HEK293 (cell line): ENCODE data around the gene PHETA2.

Experiments
- CTCF ChIA-PET: fragments of 350-600 bp; formaldehyde crosslinking; extraction: SDS; loops from one replicate; lab custom pipeline; 2021; ENCODE audit warnings: antibody characterized with exemption; lab: Yijun Ruan, JAX
- POLR2A ChIA-PET: fragments of 300-600 bp; formaldehyde crosslinking; extraction: SDS; loops from one replicate; lab custom pipeline; 2020; ENCODE audit warnings: antibody characterized with exemption, inconsistent platforms; lab: Yijun Ruan, JAX
- H3K27ac ChIP-seq: fragments of 200-500 bp; sonication (Bioruptor generic); 2 replicates; pipeline ENCODE4 v1.5.1; 2014; ENCODE audit warnings: low read depth, low read length, control low read depth, inconsistent platforms; ENCODE audit errors: extremely low read depth
- H3K36me3 ChIP-seq, 2 experiments: fragments of 200-500 bp in 1 of 2; sonication (Bioruptor generic) in 1 of 2; 1 replicate in 1 of 2; 2 replicates in 1 of 2; pipeline ENCODE4 v1.5.1; 2014 to 2017; ENCODE audit warnings: inconsistent platforms in 2 of 2, low read length in 2 of 2; ENCODE audit not compliant: control insufficient read depth in 2 of 2, insufficient read depth in 1 of 2
- H3K4me1 ChIP-seq: fragments of 200-500 bp; sonication (Bioruptor generic); 2 replicates; pipeline ENCODE4 v1.5.1; 2014; ENCODE audit warnings: mild to moderate bottlenecking, low read length, inconsistent platforms; ENCODE audit not compliant: control insufficient read depth, insufficient read depth
- H3K4me3 ChIP-seq: 2 replicates; pipeline ENCODE4 v1.5.1; 2011; ENCODE audit warnings: low read depth, mild to moderate bottlenecking, control low read depth, low read length, moderate library complexity
- H3K9me3 ChIP-seq: fragments of 200-500 bp; sonication (Bioruptor generic); 2 replicates; pipeline ENCODE4 v1.5.1; 2014; ENCODE audit warnings: low read depth, low read length, inconsistent platforms; ENCODE audit not compliant: control insufficient read depth, insufficient read depth
- BCL11B ChIP-seq: fragments of 450-650 bp; formaldehyde crosslinking; IDR thresholded peaks from 2 replicates; pipeline ENCODE4 v1.5.1; 2016; ENCODE audit warnings: low read depth, missing biosample characterization, missing genetic modification characterization
- EGR2 ChIP-seq: fragments of 450-650 bp; formaldehyde crosslinking; IDR thresholded peaks from 2 replicates; pipeline ENCODE4 v1.5.1; 2016; ENCODE audit warnings: low read depth, missing biosample characterization, missing genetic modification characterization
- KLF1 ChIP-seq: fragments of 450-650 bp; formaldehyde crosslinking; IDR thresholded peaks from 2 replicates; pipeline ENCODE4 v1.5.1; 2016; ENCODE audit warnings: missing biosample characterization, missing genetic modification characterization
- MEIS1 ChIP-seq: sonication (generic); formaldehyde crosslinking; IDR thresholded peaks from 2 replicates; pipeline ENCODE4 v1.8.1; 2022; ENCODE audit warnings: missing genetic modification reagents, mild to moderate bottlenecking, borderline replicate concordance
- PATZ1 ChIP-seq: fragments of 450-650 bp; formaldehyde crosslinking; IDR thresholded peaks from 2 replicates; pipeline ENCODE4 v1.5.1; 2016; ENCODE audit warnings: missing biosample characterization, missing genetic modification characterization
- SP3 ChIP-seq: fragments of 450-650 bp; formaldehyde crosslinking; IDR thresholded peaks from 2 replicates; pipeline ENCODE4 v1.5.1; 2016; ENCODE audit warnings: missing biosample characterization, missing genetic modification characterization
- ZEB2 ChIP-seq: fragments of 450-650 bp; formaldehyde crosslinking; IDR thresholded peaks from 2 replicates; pipeline ENCODE4 v1.5.1; 2016; ENCODE audit warnings: missing biosample characterization, missing genetic modification characterization
- ZNF169 ChIP-seq: fragments of 450-650 bp; formaldehyde crosslinking; IDR thresholded peaks from 2 replicates; pipeline ENCODE4 v1.5.1; 2016; ENCODE audit warnings: missing biosample characterization, missing genetic modification characterization
- ZNF18 ChIP-seq: fragments of 450-650 bp; formaldehyde crosslinking; IDR thresholded peaks from 2 replicates; pipeline ENCODE4 v1.5.1; 2016; ENCODE audit warnings: missing biosample characterization, missing genetic modification characterization
- ZNF37A ChIP-seq: fragments of 450-650 bp; IDR thresholded peaks from 2 replicates; pipeline ENCODE4 v1.5.1; 2018; ENCODE audit warnings: missing biosample characterization, missing genetic modification characterization
- ZNF423 ChIP-seq: fragments of 450-650 bp; formaldehyde crosslinking; IDR thresholded peaks from 2 replicates; pipeline ENCODE4 v1.5.1; 2016; ENCODE audit warnings: missing biosample characterization, missing genetic modification characterization
- ZNF514 ChIP-seq: fragments of 450-650 bp; formaldehyde crosslinking; IDR thresholded peaks from 2 replicates; pipeline ENCODE4 v1.5.1; 2016; ENCODE audit warnings: missing biosample characterization, missing genetic modification characterization
- ZNF560 ChIP-seq: fragments of 450-650 bp; formaldehyde crosslinking; IDR thresholded peaks from 2 replicates; pipeline ENCODE4 v1.5.1; 2017; ENCODE audit warnings: missing biosample characterization, missing genetic modification characterization, borderline replicate concordance
- ZSCAN23 ChIP-seq: fragments of 450-650 bp; formaldehyde crosslinking; IDR thresholded peaks from 2 replicates; pipeline ENCODE4 v1.5.1; 2016; ENCODE audit warnings: missing biosample characterization, missing genetic modification characterization
- ZXDB ChIP-seq: fragments of 450-650 bp; formaldehyde crosslinking; IDR thresholded peaks from 2 replicates; pipeline ENCODE4 v1.5.1; 2016; ENCODE audit warnings: missing biosample characterization, missing genetic modification characterization
- TF ChIP-seq, protein P1 (sequence below): fragments of 450-650 bp; formaldehyde crosslinking; IDR thresholded peaks from 2 replicates; pipeline ENCODE4 v1.5.1; 2016; ENCODE audit warnings: missing biosample characterization, missing genetic modification characterization
- TF ChIP-seq, protein P2 (sequence below): fragments of 450-650 bp; formaldehyde crosslinking; IDR thresholded peaks from 2 replicates; pipeline ENCODE4 v1.5.1; 2017; ENCODE audit warnings: missing biosample characterization, missing genetic modification characterization
- TF ChIP-seq, protein P3 (sequence below): fragments of 450-650 bp; formaldehyde crosslinking; IDR thresholded peaks from 2 replicates; pipeline ENCODE4 v1.5.1; 2016; ENCODE audit warnings: missing biosample characterization, missing genetic modification characterization
- TF ChIP-seq, protein P4 (sequence below): fragments of 450-650 bp; formaldehyde crosslinking; IDR thresholded peaks from 2 replicates; pipeline ENCODE4 v1.5.1; 2016; ENCODE audit warnings: missing biosample characterization, missing genetic modification characterization

PHETA2 gene

GRCh38 chr22:42064629-42065028 is 9.4 kb upstream of the PHETA2 start:
- no peaks in the 10 kb centered on the region for H3K4me1 ChIP-seq
- no peak overlapping the region for H3K27ac ChIP-seq
- peaks cover 4 to 88% of the 10 kb centered on the region in 2 experiments; a peak in 2 of 3 replicates for H3K36me3 ChIP-seq
- H3K9me3 ChIP-seq: no peaks in the 10 kb centered on the region
- H3K4me3 ChIP-seq: no peak overlapping the region
- ChIA-PET POLR2A (no interaction called here), CTCF (no interaction called here)
- TF ChIP-seq PATZ1 (tag by site-specific recombination): no peak
- TF ChIP-seq ZNF37A (tag by site-specific recombination): no peak
- no peak for TF ChIP-seq ZNF514 (tag by site-specific recombination)
- TF ChIP-seq, protein P1, sequence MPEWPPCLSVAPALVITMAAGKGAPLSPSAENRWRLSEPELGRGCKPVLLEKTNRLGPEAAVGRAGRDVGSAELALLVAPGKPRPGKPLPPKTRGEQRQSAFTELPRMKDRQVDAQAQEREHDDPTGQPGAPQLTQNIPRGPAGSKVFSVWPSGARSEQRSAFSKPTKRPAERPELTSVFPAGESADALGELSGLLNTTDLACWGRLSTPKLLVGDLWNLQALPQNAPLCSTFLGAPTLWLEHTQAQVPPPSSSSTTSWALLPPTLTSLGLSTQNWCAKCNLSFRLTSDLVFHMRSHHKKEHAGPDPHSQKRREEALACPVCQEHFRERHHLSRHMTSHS (tag by site-specific recombination): no peak
- TF ChIP-seq MEIS1 (CRISPR knock-in tag): no peak
- no peak for TF ChIP-seq ZNF560 (tag by site-specific recombination)
- no peak for TF ChIP-seq ZXDB
- no peak for TF ChIP-seq SP3

- H3K27ac ChIP-seq: no peak overlapping the region
- ChIA-PET POLR2A (no interaction called here), CTCF (no interaction called here)
- TF ChIP-seq, protein P2, sequence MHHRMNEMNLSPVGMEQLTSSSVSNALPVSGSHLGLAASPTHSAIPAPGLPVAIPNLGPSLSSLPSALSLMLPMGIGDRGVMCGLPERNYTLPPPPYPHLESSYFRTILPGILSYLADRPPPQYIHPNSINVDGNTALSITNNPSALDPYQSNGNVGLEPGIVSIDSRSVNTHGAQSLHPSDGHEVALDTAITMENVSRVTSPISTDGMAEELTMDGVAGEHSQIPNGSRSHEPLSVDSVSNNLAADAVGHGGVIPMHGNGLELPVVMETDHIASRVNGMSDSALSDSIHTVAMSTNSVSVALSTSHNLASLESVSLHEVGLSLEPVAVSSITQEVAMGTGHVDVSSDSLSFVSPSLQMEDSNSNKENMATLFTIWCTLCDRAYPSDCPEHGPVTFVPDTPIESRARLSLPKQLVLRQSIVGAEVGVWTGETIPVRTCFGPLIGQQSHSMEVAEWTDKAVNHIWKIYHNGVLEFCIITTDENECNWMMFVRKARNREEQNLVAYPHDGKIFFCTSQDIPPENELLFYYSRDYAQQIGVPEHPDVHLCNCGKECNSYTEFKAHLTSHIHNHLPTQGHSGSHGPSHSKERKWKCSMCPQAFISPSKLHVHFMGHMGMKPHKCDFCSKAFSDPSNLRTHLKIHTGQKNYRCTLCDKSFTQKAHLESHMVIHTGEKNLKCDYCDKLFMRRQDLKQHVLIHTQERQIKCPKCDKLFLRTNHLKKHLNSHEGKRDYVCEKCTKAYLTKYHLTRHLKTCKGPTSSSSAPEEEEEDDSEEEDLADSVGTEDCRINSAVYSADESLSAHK: no peak
- no peaks in the 10 kb centered on the region for H3K9me3 ChIP-seq
- H3K36me3 ChIP-seq: peaks cover 4 to 79% of the 10 kb centered on the region in 2 experiments; a peak in 2 of 3 replicates
- H3K4me1 ChIP-seq: no peaks in the 10 kb centered on the region
- no peak overlapping the region for H3K4me3 ChIP-seq
These were observed 8.5 kb upstream of the PHETA2 start for GRCh38 chr22:42065438-42066125.

DNA sequence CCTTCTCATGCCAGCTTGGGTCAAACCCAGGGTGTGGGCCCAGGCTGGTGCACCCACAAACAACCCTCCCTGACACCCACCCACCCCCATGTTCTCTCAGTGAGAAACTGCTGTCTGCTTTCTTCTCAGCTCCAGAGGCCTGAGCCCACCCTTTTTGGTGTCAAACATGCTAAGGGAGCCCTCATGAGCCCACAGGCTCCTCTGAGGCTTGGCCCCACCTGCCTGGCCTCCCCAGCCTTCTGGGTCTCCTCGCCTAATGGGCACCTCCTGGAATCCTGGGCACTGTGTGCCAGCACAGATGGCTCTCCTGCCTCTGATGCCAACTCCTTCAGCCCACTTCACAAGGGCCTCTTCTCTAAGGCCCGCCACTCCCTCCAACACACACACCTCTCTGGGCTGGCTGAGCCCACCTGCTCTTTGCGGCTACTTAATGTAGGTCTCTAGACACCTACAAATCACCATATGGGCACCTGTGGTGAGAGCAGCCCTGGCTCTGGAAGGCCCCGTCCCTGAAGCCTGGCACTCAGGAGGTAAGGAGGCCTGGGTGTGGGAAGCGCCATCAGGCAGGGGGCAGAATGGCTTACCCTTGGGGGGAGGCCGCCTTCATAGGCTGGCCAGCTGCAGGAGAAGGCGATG is 7.8 kb upstream of the PHETA2 start:
- CTCF ChIA-PET: interaction anchor here (0.7 kb wide), 1 partner anchor 140 kb away, joined by 3 read pairs; no protein-coding TSS in a partner anchor
- POLR2A ChIA-PET: interaction anchor here (0.8 kb wide), 1 partner anchor 28 kb away, joined by 3 read pairs; no protein-coding TSS in a partner anchor
- Histone ChIP-seq H3K4me3 (no peak overlapping the region), H3K4me1 (peaks cover 1% of the 10 kb centered on the region; the same call in 1 of the 2 replicates), H3K36me3 (peaks cover 4 to 72% of the 10 kb centered on the region in 2 experiments; a peak in 2 of 3 replicates), H3K9me3 (no peaks in the 10 kb centered on the region), H3K27ac (no peak overlapping the region)
- TF ChIP-seq EGR2 (tag by site-specific recombination) (no peak), ZNF169 (no peak), ZNF423 (tag by site-specific recombination) (no peak), ZSCAN23 (tag by site-specific recombination) (no peak), ZNF18 (tag by site-specific recombination) (no peak), ZEB2 (no peak), BCL11B (tag by site-specific recombination) (no peak), SP3 (no peak), KLF1 (tag by site-specific recombination) (no peak)
- TF ChIP-seq, protein P3, sequence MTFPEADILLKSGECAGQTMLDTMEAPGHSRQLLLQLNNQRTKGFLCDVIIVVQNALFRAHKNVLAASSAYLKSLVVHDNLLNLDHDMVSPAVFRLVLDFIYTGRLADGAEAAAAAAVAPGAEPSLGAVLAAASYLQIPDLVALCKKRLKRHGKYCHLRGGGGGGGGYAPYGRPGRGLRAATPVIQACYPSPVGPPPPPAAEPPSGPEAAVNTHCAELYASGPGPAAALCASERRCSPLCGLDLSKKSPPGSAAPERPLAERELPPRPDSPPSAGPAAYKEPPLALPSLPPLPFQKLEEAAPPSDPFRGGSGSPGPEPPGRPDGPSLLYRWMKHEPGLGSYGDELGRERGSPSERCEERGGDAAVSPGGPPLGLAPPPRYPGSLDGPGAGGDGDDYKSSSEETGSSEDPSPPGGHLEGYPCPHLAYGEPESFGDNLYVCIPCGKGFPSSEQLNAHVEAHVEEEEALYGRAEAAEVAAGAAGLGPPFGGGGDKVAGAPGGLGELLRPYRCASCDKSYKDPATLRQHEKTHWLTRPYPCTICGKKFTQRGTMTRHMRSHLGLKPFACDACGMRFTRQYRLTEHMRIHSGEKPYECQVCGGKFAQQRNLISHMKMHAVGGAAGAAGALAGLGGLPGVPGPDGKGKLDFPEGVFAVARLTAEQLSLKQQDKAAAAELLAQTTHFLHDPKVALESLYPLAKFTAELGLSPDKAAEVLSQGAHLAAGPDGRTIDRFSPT (tag by site-specific recombination): no peak
- TF ChIP-seq, protein P4, sequence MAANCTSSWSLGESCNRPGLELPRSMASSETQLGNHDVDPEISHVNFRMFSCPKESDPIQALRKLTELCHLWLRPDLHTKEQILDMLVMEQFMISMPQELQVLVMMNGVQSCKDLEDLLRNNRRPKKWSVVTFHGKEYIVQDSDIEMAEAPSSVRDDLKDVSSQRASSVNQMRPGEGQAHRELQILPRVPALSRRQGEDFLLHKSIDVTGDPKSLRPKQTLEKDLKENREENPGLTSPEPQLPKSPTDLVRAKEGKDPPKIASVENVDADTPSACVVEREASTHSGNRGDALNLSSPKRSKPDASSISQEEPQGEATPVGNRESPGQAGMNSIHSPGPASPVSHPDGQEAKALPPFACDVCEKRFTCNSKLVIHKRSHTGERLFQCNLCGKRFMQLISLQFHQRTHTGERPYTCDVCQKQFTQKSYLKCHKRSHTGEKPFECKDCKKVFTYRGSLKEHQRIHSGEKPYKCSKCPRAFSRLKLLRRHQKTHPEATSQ (tag by site-specific recombination): no peak
